Natural killer cell (primary cell): Measurements from ENCODE around the gene PTGES3L. TPM values are rescaled to one million over a fixed set of nuclear protein-coding genes. Genes with fewer than 3 reads are reported as not detected.

Experiments
- ATAC-seq, 3 donors: fragments of 150-1000 bp in 2 of 3; fragments of 200-7000 bp in 1 of 3; cut with Tn5 transposase; 1 replicate in 1 of 3; 2 replicates in 2 of 3; pipeline ENCODE4 v1.10.0; 2021; ENCODE audit warnings: mild to moderate bottlenecking in 2 of 3, moderate library complexity in 2 of 3
- DNase-seq, 2 donors: peaks; one replicate each; pipeline versions ENCODE4 v3.0.0 to v3.0.0-alpha.2; 2013 to 2021; ENCODE audit warnings: mixed read lengths in 1 of 2
- H3K27ac ChIP-seq: one replicate; pipeline ENCODE4 v1.5.1; 2013; ENCODE audit warnings: mild to moderate bottlenecking, low read length
- H3K27me3 ChIP-seq: one replicate; pipeline ENCODE4 v1.6.1; 2013; ENCODE audit warnings: low read length; ENCODE audit not compliant: control insufficient read depth, insufficient read depth
- H3K36me3 ChIP-seq: one replicate; pipeline ENCODE4 v1.6.1; 2013; ENCODE audit warnings: low read length; ENCODE audit not compliant: control insufficient read depth, insufficient read depth
- H3K4me1 ChIP-seq: one replicate; pipeline ENCODE4 v1.6.1; 2013; ENCODE audit warnings: low read length; ENCODE audit not compliant: control insufficient read depth, insufficient read depth
- H3K4me3 ChIP-seq: one replicate; pipeline ENCODE4 v1.5.1; 2013; ENCODE audit warnings: low read length
- H3K9me3 ChIP-seq: one replicate; pipeline ENCODE4 v1.6.1; 2013; ENCODE audit warnings: low read length; ENCODE audit not compliant: control insufficient read depth, insufficient read depth
- H3K27ac Mint-ChIP-seq, 2 donors: one replicate each; pipeline ENCODE4 v1.8.0; 2022; ENCODE audit warnings: mild to moderate bottlenecking in 2 of 2, mixed read lengths in 2 of 2, moderate library complexity in 1 of 2
- H3K27me3 Mint-ChIP-seq, 2 donors: one replicate each; pipeline ENCODE4 v1.8.0; 2022; ENCODE audit warnings: low read depth in 2 of 2, mixed read lengths in 2 of 2
- H3K36me3 Mint-ChIP-seq: one replicate; pipeline ENCODE4 v1.8.0; 2022; ENCODE audit warnings: mixed read lengths
- H3K4me1 Mint-ChIP-seq, 2 donors: one replicate each; pipeline ENCODE4 v1.8.0; 2022; ENCODE audit warnings: mixed read lengths in 2 of 2
- H3K4me3 Mint-ChIP-seq: one replicate; pipeline ENCODE4 v1.8.0; 2022; ENCODE audit warnings: mild to moderate bottlenecking, moderate library complexity, mixed read lengths
- H3K9me3 Mint-ChIP-seq, 2 donors: one replicate each; pipeline ENCODE4 v1.8.0; 2022; ENCODE audit warnings: mixed read lengths in 2 of 2
- WGBS: methylation state at CpG from one replicate; pipeline ENCODE4 v1.1.7; 2013; ENCODE audit warnings: missing lambda C conversion rate; ENCODE audit not compliant: insufficient coverage; 5-methylcytosine and 5-hydroxymethylcytosine counted together
- intact Hi-C: fragments of 100-400 bp; cut with micrococcal nuclease; formaldehyde crosslinking; loops from one replicate; pipeline ENCODE4 v1.14.2; 2022
- total RNA-seq, 4 donors: library from RNA; stranded (reverse); fragments of 120-200 nt in 1 of 4; gene quantifications; one replicate each; pipeline versions ENCODE4 v1.2.3 to v1.2.4, GENCODE V29; 2013 to 2022
- TF ChIP-seq, protein P1 (sequence below): fragments of 200-600 bp; IDR thresholded peaks from one replicate; pipeline ENCODE4 v1.8.0; 2022; ENCODE audit warnings: antibody characterized with exemption

The PTGES3L gene
- total RNA-seq, 3 donors from 2014 or later (not counting 1 experiment from before 2014, with no cell fraction given) = 0.53 to 0.87 TPM; not detected in 1

DNA sequence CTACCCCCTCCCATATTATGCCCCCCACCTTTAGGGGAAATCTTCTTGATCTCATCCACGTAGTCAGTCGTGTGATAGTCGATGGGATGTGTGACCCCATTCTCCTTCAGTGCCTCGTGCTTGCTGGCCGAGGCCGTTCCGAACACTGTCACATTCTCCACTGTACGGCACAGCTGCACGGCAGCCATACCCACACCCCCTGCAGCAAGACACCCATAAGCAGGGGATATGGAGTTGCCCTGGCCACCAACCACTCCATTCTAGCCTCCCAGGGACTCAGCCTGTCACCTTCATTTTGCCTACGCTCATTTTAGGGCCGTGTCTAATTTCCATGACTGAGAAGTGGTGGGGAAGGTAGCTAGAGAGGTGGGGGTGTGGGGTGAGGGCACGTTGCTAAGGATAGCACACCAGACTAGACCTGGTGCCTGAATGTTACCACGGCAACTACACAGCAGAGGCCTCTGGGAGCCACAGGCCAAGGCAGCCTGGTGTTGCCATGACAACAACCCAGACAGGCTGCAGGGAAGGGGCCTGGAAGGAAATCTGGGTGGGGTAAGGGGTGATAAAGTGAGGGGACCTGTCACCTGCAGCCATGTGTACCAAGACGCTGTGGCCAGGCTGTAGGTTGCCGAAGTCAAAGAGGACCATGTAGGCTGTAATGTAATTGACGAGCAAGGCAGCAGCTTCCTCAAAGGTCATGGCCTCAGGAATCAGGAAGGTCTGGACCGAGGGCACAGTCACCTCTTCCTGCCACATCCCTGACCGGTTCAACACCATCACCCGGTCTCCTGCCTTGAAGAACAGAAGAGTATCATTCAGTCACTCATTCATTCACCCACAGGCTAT is 38.4 kb upstream of the PTGES3L start:
- Histone ChIP-seq H3K27ac (no peak overlapping the region), H3K4me1 (peaks cover 18% of the 10 kb centered on the region), H3K4me3 (no peak overlapping the region), H3K27me3 (no peaks in the 10 kb centered on the region), H3K36me3 (peaks cover 16% of the 10 kb centered on the region), H3K9me3 (no peaks in the 10 kb centered on the region)
- ATAC-seq = peak in 2 of 3 donors; percentile 11 to 23
- Mint-ChIP-seq H3K27me3 (no peaks in the 10 kb centered on the region), H3K4me3 (no peak overlapping the region), H3K9me3 (no peaks in the 10 kb centered on the region), H3K4me1 (peaks cover 0 to 32% of the 10 kb centered on the region in 2 donors), H3K27ac (peak overlapping the region in 1 of 2 donors; percentile 68), H3K36me3 (no peaks in the 10 kb centered on the region)
- intact Hi-C loops = no loop called here
- DNase-seq = peak in 1 of 2 donors; percentile 72
- 73% methylated on average over 19 of the region's 19 CpGs for WGBS
- TF ChIP-seq, protein P1, sequence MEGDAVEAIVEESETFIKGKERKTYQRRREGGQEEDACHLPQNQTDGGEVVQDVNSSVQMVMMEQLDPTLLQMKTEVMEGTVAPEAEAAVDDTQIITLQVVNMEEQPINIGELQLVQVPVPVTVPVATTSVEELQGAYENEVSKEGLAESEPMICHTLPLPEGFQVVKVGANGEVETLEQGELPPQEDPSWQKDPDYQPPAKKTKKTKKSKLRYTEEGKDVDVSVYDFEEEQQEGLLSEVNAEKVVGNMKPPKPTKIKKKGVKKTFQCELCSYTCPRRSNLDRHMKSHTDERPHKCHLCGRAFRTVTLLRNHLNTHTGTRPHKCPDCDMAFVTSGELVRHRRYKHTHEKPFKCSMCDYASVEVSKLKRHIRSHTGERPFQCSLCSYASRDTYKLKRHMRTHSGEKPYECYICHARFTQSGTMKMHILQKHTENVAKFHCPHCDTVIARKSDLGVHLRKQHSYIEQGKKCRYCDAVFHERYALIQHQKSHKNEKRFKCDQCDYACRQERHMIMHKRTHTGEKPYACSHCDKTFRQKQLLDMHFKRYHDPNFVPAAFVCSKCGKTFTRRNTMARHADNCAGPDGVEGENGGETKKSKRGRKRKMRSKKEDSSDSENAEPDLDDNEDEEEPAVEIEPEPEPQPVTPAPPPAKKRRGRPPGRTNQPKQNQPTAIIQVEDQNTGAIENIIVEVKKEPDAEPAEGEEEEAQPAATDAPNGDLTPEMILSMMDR = no peak

DNA sequence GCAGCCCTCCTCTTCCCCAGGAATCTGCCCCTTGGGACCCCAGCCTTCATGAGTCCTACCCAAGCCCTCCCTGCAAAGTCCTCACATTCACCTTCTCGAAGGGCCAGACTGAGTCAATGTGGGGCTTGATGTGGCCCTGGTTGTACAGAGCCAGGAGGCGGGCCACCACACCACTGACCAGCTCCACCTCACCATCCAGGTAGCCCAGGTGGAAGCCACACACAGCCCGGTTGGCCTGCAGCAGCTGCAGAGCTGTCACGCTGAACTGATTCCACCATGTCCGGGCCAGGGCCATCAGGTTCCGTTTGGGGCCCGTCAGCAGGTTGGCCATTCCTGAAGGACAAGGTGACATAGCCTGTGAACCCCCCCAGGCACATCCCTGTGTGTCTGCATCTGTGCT is 36.3 kb upstream of the PTGES3L start:
- no peaks in the 10 kb centered on the region for H3K27me3 Mint-ChIP-seq
- no peak overlapping the region for H3K4me3 Mint-ChIP-seq
- no peaks in the 10 kb centered on the region for H3K36me3 Mint-ChIP-seq
- Histone ChIP-seq H3K4me1 (peaks cover 5% of the 10 kb centered on the region), H3K36me3 (peaks cover 26% of the 10 kb centered on the region), H3K9me3 (no peaks in the 10 kb centered on the region), H3K27me3 (no peaks in the 10 kb centered on the region), H3K27ac (no peak overlapping the region), H3K4me3 (no peak overlapping the region)
- DNase-seq (no peak), ATAC-seq (no peak)
- H3K9me3 Mint-ChIP-seq = no peaks in the 10 kb centered on the region
- TF ChIP-seq, protein P1 = no peak
- intact Hi-C loops = no loop called here
- 93% methylated on average over 7 of the region's 7 CpGs for WGBS
- no peak overlapping the region for H3K27ac Mint-ChIP-seq
- H3K4me1 Mint-ChIP-seq = peaks cover 0 to 31% of the 10 kb centered on the region in 2 donors

DNA sequence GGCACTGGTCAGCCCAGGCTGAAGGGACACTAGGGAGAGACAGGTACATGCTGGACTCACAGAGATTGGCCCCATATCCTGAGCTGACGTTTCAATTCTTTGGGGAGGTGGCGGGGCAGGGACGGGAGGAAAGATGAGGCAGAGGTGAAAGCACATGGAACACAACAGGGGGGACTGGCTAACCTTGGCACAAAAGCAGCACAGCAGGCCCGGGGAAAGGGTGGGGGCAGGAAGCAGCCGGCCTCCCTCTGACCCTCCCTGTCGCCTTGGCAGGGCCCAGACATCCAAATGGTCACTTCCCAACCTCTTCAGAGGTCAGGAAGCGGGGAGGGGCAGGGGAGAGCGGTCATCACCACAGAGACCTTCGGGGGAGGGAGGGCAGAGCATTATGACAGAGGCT is 35.7 kb upstream of the PTGES3L start:
- Mint-ChIP-seq H3K4me1 (peaks cover 3 to 29% of the 10 kb centered on the region in 2 donors), H3K27ac (peak overlapping the region in 1 of 2 donors; percentile 74), H3K9me3 (no peaks in the 10 kb centered on the region), H3K36me3 (no peaks in the 10 kb centered on the region), H3K27me3 (no peaks in the 10 kb centered on the region), H3K4me3 (no peak overlapping the region)
- Histone ChIP-seq H3K4me3 (no peak overlapping the region), H3K27ac (no peak overlapping the region), H3K4me1 (no peaks in the 10 kb centered on the region), H3K9me3 (no peaks in the 10 kb centered on the region), H3K36me3 (peaks cover 28% of the 10 kb centered on the region), H3K27me3 (no peaks in the 10 kb centered on the region)
- ATAC-seq (no peak), DNase-seq (no peak)
- TF ChIP-seq, protein P1 = no peak
- 89% methylated on average over 9 of the region's 9 CpGs for WGBS
- intact Hi-C loops = no loop called here
